Nephron (organoid): ENCODE measurements around the gene TOP1.
A peak's percentile ranks its signal among the peaks of the same experiment; 100 is the strongest.

Experiments
- H3K27ac Mint-ChIP-seq, 3 experiments: 2 replicates each; pipeline ENCODE4 v1.8.0; 2020; ENCODE audit warnings: mixed read lengths in 3 of 3, mild to moderate bottlenecking in 2 of 3, moderate library complexity in 1 of 3
- H3K27me3 Mint-ChIP-seq: 2 replicates; pipeline ENCODE4 v1.8.0; 2021; ENCODE audit warnings: low read depth, mild to moderate bottlenecking, moderate library complexity, mixed read lengths
- H3K36me3 Mint-ChIP-seq: 2 replicates; pipeline ENCODE4 v1.8.0; 2020; ENCODE audit warnings: low read depth, mixed read lengths
- H3K4me1 Mint-ChIP-seq: 2 replicates; pipeline ENCODE4 v1.8.0; 2020; ENCODE audit warnings: mixed read lengths
- H3K4me3 Mint-ChIP-seq, 3 experiments: 2 replicates each; pipeline ENCODE4 v1.8.0; 2020; ENCODE audit warnings: mild to moderate bottlenecking in 3 of 3, mixed read lengths in 3 of 3, moderate library complexity in 2 of 3
- H3K9me3 Mint-ChIP-seq: 2 replicates; pipeline ENCODE4 v1.8.0; 2020; ENCODE audit warnings: mixed read lengths
- CTCF ChIP-seq, 3 experiments: fragments of 200-600 bp; sonication (generic); IDR thresholded peaks; one replicate each; pipeline ENCODE4 v1.5.0; 2021; ENCODE audit warnings: antibody characterized with exemption in 3 of 3; ENCODE audit not compliant: unreplicated experiment in 3 of 3

TOP1 gene

GRCh38 chr20:41137614-41138474 lies 109.2 kb downstream of the TOP1 start:
- no peaks in the 10 kb centered on the region for H3K27me3 Mint-ChIP-seq
- H3K4me1 Mint-ChIP-seq = peaks cover 66% of the 10 kb centered on the region
- peaks cover 21% of the 10 kb centered on the region for H3K36me3 Mint-ChIP-seq

DNA sequence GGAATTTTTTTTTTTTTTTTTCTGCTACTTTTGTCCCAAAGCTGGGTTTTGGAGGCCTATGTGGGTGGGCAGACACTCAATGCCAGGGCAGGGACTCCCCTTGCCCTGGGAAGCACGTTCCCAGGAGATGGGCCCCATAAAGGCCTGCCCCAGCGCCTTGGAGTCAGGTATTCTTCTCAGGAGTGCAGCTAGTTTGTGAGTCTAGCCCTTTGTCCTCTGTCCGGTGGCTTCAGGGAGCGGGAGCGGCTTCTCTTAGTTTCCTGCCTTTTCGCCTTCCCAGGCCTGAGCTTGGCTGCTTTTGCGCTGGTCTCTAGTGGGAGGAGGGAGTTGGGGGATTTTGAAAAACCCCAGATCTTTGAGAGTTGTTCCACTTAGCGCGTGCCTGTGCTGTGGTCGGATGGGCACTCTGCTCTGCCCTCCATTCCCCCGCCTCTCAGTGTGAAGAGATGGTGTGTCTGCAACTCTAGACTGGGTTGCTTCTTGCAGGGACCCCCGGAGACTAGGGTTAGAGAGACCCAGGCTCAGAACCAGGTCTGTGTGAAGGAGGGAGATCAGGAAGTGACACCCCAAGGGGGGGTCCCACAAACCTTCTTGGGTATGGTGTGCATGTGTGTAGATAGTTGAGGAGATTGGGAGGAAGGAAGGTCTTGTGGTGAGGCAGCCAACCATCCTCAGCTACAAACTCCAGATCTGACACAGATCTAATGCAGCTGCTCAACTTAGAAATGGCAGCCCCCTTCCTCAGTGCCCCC lies 110.0 kb downstream of the TOP1 start:
- Mint-ChIP-seq H3K4me1 (peaks cover 68% of the 10 kb centered on the region), H3K4me3 (peak overlapping the region; percentile 85 to 96 (median 89)), H3K27ac (peak overlapping the region; percentile 95 to 97 (median 95)), H3K27me3 (no peaks in the 10 kb centered on the region), H3K36me3 (peaks cover 25% of the 10 kb centered on the region), H3K9me3 (no peaks in the 10 kb centered on the region)
- no peak for TF ChIP-seq CTCF (IDR thresholded peaks at IDR 0.05; ENCODE audit: unreplicated experiment in 3 of 3)

More at GRCh38 chr20:41137614-41138474, 109.2 kb downstream of the TOP1 start:
- Mint-ChIP-seq H3K4me3 (peak overlapping the region; percentile 85 to 96 (median 89)), H3K27ac (peak overlapping the region; percentile 95 to 97 (median 95)), H3K9me3 (no peaks in the 10 kb centered on the region)
- TF ChIP-seq CTCF (IDR thresholded peaks at IDR 0.05; ENCODE audit: unreplicated experiment in 3 of 3) = no peak

GRCh38 chr20:41139227-41140093 lies 110.8 kb downstream of the TOP1 start:
- peaks cover 74% of the 10 kb centered on the region for H3K4me1 Mint-ChIP-seq
- TF ChIP-seq CTCF (IDR thresholded peaks at IDR 0.05; ENCODE audit: unreplicated experiment in 3 of 3) = no peak
- H3K9me3 Mint-ChIP-seq = no peaks in the 10 kb centered on the region
- H3K27me3 Mint-ChIP-seq = no peaks in the 10 kb centered on the region
- peak overlapping the region; percentile 85 to 96 (median 89) for H3K4me3 Mint-ChIP-seq
- peaks cover 33% of the 10 kb centered on the region for H3K36me3 Mint-ChIP-seq
- peak overlapping the region; percentile 95 to 97 (median 95) for H3K27ac Mint-ChIP-seq

GRCh38 chr20:41140226-41141133 lies 111.9 kb downstream of the TOP1 start:
- Mint-ChIP-seq H3K27ac (peak overlapping the region; percentile 95 to 97 (median 95)), H3K4me1 (peaks cover 80% of the 10 kb centered on the region), H3K4me3 (peak overlapping the region; percentile 85 to 96 (median 89)), H3K27me3 (no peaks in the 10 kb centered on the region), H3K9me3 (no peaks in the 10 kb centered on the region), H3K36me3 (peaks cover 43% of the 10 kb centered on the region)
- no peak for TF ChIP-seq CTCF (IDR thresholded peaks at IDR 0.05; ENCODE audit: unreplicated experiment in 3 of 3)
